GM18505 (cell line): ENCODE results near the gene GATAD2A.
"Not testable (repeated sequence)": the region's sequence is repeated elsewhere in the genome, so short reads cannot be mapped to it uniquely, and the experiment has no call there.

Experiments
- ATAC-seq: cut with Tn5 transposase; IDR thresholded peaks from one replicate; pipeline ENCODE4 v1.9.1; 2021; ENCODE audit not compliant: unreplicated experiment
- POLR2A ChIP-seq: IDR thresholded peaks from 4 replicates; pipeline ENCODE4 v1.6.1; 2011; ENCODE audit warnings: borderline replicate concordance; ENCODE audit not compliant: insufficient read depth, insufficient read length; ENCODE audit errors: extremely low read depth

GATAD2A gene

DNA sequence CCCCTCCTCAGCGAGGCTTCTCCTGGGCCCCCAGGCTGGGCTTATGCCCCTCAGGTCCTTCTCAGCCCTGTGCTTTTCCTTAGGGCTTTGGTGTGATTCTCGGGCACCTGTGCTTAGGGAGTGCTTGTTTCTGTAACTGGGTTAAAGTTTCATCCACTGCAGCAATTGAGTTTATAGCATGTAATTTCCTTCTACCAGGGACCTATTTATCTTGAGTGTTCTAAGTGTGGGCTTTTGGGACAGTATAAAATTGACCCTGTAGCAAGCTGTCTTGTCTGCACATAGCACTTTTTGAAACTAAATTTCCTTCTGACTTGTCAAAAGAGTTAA lies 47.6 kb downstream of the GATAD2A start:
- no peak for TF ChIP-seq POLR2A
- ATAC-seq = no peak

DNA sequence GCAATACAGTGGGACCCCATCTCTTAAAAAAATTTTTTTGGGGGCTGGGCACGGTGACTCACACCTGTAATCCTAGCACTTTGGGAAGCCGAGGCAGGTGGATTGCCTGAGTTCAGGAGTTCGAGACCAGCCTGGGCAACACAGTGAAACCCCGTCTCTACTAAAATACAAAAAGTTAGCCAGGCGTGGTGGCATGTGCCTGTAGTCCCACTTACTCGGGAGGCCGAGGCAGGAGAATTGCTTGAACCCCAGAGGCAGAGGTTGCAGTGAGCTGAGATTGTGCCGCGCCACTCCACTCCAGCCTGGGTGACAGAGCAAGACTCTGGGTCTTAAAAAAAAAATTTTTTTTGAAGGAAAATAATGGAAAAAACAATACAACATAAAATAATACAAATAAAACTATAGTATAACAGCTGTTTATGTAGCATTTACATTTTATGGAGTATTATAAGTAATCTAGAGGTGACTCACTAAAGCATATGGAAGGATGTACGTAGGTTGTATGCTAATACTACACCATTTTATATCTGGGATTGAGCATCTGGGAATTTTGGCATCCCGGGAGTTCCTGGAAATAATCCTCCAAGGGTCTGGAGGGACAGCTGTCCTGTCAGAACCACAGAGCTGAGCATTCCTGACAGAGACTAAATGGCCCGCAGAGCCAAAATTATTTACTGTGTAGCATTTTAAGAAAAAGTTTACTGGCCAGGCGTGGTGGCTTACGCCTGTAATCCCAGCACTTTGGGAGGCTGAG lies 49.9 kb downstream of the GATAD2A start:
- not testable (repeated sequence) for ATAC-seq

DNA sequence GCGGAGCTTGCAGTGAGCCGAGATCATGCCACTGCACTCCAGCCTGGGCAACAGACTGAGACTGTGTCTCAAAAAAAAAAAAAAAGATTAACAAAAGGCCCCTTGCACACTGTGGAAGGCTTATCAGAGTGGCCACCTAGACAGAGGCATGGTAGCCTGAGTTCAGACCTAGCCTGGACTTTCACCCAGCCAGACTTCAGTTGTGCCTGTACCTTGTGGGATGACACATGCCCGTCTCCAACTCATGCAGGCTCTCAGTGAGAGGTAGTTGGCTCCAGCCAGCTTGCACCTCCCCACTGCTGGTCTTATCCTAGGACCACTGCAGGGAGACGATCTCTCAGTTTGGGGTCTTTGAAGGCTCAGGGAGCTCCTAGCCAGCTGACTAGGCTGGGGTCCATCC lies 52.2 kb downstream of the GATAD2A start:
- ATAC-seq = no peak
- no peak for TF ChIP-seq POLR2A

DNA sequence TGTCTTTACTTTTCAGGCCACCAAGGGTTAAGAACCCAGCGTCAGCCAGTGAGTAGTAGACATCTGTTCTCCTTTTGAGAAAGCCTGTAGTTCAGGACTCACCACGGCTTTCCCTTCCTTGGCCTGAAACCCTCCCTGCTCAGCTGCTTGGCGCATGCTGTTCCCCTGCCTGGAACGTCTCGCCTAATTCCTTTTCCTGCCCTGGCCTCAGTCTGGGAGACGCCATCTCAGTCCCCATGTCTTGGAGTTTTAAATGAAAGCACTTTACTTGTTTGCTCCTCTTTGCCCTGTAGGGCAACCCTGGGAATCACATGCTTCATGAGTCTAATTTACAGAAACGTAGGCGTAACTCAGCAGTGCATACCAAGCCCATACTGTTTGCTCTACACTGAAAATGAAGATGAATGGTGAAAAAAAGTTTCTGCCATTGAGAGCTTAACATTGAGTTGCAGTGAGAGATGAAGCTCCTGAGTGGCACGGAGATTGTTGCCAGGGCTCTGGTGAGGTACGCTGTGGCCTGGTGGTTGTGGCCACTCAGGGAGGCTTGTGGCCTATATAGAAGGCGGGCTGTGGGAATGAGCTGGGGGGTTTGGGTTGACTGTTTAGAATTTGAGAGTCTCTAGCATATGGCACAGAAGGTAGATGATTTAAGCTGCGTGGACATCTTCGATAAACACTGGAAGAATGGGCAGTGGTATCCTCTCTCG lies 52.8 kb downstream of the GATAD2A start:
- ATAC-seq = no peak
- TF ChIP-seq POLR2A = no peak

DNA sequence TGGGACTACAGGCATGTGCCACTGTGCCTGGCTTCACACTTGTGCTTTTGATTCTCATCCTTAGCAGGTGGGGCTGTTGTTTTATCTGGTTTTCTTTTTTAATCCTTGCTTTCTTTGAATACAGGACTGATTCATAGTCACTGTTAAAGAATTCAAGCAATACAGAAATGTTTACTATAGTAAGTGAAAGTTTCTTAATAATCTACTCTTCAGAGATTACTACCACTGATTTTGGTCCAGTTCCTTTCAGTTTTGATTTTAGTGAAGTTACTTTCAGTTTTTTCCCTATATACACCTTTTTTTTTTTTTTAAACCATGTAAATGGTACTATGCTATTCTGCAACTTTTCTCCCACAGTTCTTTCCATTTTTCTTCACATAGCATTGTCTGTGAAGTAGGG lies 53.6 kb downstream of the GATAD2A start:
- no peak for TF ChIP-seq POLR2A
- no peak for ATAC-seq

DNA sequence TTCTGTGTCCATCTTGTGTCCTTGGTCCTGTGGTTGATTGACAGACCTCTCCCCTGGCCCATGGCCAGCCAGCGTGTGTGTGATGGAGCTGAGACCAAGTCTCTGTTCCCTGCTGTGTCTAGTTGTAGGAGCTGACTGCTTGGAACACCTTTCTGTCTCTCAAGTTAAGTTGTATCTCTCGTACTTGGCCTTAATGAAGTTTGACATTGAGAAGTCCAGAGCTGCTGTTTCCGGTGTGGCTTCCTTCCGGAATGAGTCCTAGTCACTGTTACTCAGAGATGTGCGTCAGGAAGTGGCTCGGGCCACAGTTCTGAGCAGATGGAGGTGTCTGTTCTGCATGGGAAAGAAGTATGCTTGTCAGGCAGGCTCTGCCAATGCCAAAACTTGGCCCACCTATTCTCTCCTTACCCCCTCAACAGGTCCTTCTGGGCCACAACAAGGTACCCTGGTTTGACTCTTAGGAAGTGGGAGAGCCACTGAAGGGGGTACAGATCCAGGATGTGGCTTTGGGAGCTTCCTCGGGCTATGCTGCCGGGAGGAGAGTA lies 54.3 kb downstream of the GATAD2A start:
- TF ChIP-seq POLR2A = no peak
- ATAC-seq = no peak

DNA sequence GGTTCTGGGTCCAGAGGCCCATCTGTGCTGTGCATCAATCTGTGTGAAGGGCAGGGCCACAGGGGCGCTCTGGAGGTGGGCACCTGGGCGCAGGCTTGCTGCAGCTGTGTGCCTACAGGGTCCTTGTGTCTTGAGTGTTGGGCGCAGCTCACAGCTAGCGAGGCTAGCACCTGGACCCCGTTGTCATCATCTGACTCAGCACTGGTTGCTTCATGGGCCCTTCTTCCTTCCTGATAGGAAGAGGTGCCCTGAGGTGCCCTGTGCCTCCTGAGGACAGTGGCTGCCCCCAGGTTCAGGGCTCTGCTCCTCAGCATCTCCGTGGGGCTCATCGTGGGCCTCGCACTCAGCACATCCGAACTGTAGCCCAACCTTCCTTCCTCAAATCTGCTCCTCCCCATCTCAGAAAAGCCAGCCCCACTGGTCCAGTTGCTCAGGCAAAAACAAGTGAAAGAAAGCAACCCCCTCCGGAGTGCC lies 54.8 kb downstream of the GATAD2A start:
- peak; percentile 32 for ATAC-seq
- TF ChIP-seq POLR2A = no peak

DNA sequence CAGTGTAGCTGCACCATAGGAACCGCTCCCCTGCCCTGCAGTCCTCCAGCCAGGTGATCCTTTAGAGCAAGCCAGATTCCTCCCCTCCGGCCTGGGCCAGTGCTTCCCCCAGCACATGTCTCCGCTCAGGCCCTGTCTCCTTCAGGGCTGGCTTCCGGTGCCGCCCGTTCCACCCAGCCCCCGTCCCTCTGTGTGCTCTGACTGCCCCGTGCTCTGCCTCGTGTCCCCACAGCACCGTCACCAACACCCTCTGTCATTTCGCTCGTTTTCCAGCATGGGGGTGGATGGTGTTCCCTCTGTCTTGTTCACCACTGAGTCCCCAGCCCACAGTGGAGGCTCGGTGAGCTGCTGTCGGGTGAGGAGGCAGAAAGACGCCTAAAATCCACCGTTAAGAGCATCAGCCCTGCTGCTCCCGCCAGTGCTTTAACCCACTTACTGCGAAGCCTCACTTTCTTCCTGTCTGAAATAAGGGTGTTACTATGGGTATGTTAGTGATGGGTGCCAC lies 55.3 kb downstream of the GATAD2A start:
- peak; percentile 46 for ATAC-seq
- peak; percentile 9 for TF ChIP-seq POLR2A

DNA sequence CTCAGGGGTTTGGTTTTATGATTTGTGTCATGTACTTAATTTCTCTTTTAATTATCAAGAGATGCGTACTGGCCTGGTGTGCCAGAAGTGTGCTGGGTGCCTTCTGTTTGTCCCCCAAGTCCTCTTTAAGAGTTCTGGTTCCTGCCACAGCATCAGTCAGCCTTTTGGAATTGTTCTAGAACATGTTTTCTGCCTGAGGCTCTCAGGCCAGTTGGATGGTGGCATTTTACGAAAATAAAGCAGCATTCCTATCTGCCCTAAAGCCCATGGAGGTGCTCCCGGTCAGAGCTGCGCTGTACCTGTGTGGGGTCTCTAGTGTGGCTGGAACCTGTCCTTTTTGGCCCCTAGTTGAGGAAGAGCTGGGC lies 55.8 kb downstream of the GATAD2A start:
- no peak for ATAC-seq
- no peak for TF ChIP-seq POLR2A

DNA sequence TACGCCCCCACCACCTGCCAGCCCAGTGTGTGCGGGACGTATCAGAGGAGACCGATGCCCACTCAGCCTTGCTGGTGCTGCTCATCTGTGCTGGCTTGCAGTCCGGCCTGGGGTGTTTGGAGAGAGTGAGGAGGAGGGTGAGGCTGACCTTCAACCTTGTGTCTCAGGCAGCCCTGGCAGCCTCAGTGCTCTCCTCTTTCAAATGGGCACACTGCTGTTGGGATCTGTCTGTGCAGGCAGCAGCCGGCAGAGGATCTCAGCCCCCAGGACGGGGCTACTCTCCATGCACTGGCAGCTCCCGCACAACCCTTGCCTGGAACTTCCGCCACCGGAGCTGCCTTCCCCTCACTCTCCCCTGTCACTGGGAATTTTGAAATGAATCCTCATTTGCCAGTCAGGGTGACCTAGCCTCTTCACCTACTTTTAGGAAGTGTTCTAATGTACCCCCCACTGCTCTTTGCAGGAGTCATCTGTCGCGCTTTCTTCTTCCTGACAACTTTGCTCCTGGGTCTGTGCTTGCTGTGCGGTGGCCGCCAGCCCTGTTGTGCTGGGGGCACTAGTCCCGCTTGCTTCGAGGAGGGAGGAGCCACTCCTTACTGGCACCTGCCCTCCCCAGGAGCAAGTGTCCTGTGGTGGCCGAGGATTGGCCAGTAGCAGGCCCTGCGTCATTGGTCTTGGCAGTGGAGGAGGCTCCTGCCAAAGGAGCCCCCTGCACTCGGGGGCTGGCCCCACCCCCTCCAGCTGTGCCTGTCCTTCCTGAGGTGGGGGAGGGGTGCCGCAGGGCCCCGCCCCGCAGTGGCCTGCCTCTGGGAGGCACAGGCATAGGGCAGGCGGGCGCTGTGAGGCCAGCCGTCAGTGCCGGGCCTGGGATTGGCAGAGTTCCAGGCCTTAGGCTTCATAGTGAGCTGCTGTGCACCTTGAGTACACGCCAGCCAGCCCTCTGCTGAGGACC lies 56.5 kb downstream of the GATAD2A start:
- no peak for ATAC-seq
- no peak for TF ChIP-seq POLR2A

DNA sequence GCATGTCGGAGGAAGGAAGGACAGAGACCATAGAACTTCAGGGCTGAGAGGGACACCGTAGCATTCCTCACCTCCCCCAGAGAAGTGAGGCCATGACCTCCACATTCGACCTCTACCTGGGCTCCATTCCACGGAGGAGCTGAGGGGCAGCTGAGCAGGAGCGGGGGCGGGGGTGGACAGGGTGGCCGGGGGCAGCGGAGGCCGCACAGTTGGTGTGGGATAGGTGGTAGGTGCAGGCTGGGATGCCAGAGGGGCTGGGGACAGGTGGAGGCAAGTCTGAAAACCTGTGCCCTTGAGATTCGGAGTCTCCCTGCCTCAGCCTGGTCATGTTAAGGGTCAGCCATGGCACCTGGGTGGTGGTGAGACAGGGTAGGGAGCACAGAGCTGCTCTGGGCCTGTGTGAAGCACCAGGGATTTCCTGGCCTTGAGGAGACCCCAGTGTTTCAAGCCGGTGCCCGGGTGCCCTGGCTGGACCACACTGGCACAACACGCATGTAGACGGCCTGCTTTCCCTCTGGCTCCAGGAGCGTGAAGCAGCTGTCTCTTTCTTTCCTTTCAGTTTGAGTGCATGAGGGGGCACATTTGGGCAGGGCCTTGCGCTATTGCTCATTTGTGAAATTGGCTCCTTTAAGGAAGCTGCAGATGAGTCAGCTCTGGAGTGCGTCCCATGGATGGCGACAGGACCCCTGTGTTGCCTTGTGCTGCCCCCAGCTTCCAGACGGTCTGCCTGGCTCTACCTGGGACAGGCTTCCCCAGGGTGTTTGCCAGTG lies 58.1 kb downstream of the GATAD2A start:
- no peak for ATAC-seq
- no peak for TF ChIP-seq POLR2A

DNA sequence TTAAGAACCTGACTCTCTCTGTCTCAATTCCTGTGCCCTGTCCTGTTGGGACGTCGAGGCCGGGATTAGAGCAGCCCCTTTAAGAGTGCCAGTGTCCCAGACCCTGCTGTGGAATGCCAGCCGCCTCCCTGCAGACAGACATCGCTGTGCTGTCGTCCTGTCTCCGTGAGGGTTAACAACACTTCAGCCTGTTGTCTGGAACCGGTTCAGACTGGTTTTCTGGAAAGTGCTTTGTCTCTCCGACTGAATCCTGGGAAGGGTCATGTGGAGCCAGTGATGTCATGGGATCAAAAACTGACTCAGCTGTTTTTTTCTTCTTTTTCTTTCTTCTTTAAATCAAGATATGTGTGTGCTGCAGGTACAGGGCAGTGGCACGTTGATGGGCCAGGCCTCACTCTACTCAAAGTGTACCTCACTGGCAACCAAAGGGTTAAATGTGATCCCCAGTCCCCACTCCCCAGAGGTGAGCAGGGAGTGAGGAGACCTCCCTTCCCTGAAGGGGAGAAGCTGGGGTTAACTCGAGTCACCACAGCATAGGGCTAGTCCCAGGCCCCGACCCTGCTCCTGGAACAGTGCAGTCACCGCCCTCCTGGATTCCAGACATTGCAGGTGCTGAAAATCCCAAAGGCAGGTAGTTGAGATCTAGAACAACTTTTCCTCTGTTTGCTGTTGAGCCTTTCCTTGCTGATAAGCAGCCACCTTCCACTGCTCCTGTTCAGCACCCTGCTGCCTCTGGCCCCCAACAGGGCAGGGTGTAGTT lies 59.0 kb downstream of the GATAD2A start:
- no peak for ATAC-seq
- no peak for TF ChIP-seq POLR2A
